Activated CD4-positive, alpha-beta T cell treated with anti-CD3 and anti-CD28 coated beads for 1 hour (primary cell): ENCODE results near the gene PIP4K2B.

ENCODE experiments used
- DNase-seq: peaks from one replicate; pipeline ENCODE4 v3.0.0-alpha.2; 2020

The PIP4K2B gene

GRCh38 chr17:38743556-38744171 lies 55.7 kb downstream of the PIP4K2B start:
- no peak for DNase-seq

- no peak for DNase-seq
Observed at GRCh38 chr17:38742411-38743308, 56.7 kb downstream of the PIP4K2B start.

- DNase-seq = no peak
Observed at GRCh38 chr17:38741921-38742410, 57.4 kb downstream of the PIP4K2B start.

- no peak for DNase-seq
Observed at GRCh38 chr17:38741461-38741860, 57.9 kb downstream of the PIP4K2B start.

GRCh38 chr17:38740806-38741205 lies 58.5 kb downstream of the PIP4K2B start:
- DNase-seq = no peak

- no peak for DNase-seq
Observed at GRCh38 chr17:38740044-38740443, 59.3 kb downstream of the PIP4K2B start.

GRCh38 chr17:38739305-38739704 lies 60.1 kb downstream of the PIP4K2B start:
- no peak for DNase-seq

GRCh38 chr17:38738686-38739085 lies 60.7 kb downstream of the PIP4K2B start:
- no peak for DNase-seq

GRCh38 chr17:38738007-38738662 lies 61.2 kb downstream of the PIP4K2B start:
- DNase-seq = no peak

- peak; percentile 66 for DNase-seq
Observed at GRCh38 chr17:38735161-38735997, 64.0 kb downstream of the PIP4K2B start.

- no peak for DNase-seq
Observed at GRCh38 chr17:38733982-38734973, 65.1 kb downstream of the PIP4K2B start.

- DNase-seq = no peak
Observed at GRCh38 chr17:38733282-38733981, 65.9 kb downstream of the PIP4K2B start.

- no peak for DNase-seq
Observed at GRCh38 chr17:38732376-38733281, 66.7 kb downstream of the PIP4K2B start.

- no peak for DNase-seq
Observed at GRCh38 chr17:38731526-38732294, 67.6 kb downstream of the PIP4K2B start.

GRCh38 chr17:38730526-38731379 lies 68.6 kb downstream of the PIP4K2B start:
- no peak for DNase-seq

- DNase-seq = peak; percentile 77
Observed at GRCh38 chr17:38729886-38730525, 69.3 kb downstream of the PIP4K2B start, which contains the start of gene CISD3. Gene CISD3 (plus strand): TSS chr17:38730341. CDS start chr17:38730359, 18 bp downstream.

- no peak for DNase-seq
Observed at GRCh38 chr17:38729368-38729885, 69.9 kb downstream of the PIP4K2B start.
